ENCODE measurements around the gene LYSMD2.

DNA sequence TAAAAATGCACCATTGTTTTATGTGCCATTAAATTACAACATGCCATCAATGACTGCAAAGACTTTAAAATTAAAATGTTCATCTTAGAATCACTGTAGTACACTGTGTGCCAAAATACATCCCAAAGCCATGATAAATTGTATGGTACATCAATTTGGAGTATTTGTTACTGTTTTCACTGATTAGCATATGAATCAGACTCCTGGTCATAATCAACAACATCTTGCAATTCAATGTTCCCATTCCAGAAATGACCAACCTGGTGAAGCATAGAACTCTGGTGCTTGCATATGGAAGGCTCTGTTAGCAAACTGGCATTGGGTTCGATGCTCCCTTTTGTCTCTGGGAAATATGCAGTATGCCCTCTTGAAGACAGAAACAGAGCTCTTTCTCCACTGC lies 22.5 kb downstream of the LYSMD2 start:
- no peak for TF ChIP-seq CREB1 (IDR thresholded peaks at IDR 0.05)
- TF ChIP-seq, protein P1, sequence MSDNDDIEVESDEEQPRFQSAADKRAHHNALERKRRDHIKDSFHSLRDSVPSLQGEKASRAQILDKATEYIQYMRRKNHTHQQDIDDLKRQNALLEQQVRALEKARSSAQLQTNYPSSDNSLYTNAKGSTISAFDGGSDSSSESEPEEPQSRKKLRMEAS (IDR thresholded peaks at IDR 0.05), result no peak
- TF ChIP-seq JUND (IDR thresholded peaks at IDR 0.05; ENCODE audit: low read length), result no peak
- TF ChIP-seq, protein P2, sequence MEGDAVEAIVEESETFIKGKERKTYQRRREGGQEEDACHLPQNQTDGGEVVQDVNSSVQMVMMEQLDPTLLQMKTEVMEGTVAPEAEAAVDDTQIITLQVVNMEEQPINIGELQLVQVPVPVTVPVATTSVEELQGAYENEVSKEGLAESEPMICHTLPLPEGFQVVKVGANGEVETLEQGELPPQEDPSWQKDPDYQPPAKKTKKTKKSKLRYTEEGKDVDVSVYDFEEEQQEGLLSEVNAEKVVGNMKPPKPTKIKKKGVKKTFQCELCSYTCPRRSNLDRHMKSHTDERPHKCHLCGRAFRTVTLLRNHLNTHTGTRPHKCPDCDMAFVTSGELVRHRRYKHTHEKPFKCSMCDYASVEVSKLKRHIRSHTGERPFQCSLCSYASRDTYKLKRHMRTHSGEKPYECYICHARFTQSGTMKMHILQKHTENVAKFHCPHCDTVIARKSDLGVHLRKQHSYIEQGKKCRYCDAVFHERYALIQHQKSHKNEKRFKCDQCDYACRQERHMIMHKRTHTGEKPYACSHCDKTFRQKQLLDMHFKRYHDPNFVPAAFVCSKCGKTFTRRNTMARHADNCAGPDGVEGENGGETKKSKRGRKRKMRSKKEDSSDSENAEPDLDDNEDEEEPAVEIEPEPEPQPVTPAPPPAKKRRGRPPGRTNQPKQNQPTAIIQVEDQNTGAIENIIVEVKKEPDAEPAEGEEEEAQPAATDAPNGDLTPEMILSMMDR (IDR thresholded peaks at IDR 0.05; ENCODE audit: control extremely low read depth in 1 of 3, insufficient read depth in 1 of 3, low read depth in 1 of 3, low read length in 3 of 3), result no peak
- TF ChIP-seq SRF (IDR thresholded peaks at IDR 0.05; ENCODE audit: low read depth, low read length), result no peak
- no peak for TF ChIP-seq RFX5 (IDR thresholded peaks at IDR 0.05; ENCODE audit: borderline replicate concordance, low read depth, low read length)
- TF ChIP-seq, protein P3, sequence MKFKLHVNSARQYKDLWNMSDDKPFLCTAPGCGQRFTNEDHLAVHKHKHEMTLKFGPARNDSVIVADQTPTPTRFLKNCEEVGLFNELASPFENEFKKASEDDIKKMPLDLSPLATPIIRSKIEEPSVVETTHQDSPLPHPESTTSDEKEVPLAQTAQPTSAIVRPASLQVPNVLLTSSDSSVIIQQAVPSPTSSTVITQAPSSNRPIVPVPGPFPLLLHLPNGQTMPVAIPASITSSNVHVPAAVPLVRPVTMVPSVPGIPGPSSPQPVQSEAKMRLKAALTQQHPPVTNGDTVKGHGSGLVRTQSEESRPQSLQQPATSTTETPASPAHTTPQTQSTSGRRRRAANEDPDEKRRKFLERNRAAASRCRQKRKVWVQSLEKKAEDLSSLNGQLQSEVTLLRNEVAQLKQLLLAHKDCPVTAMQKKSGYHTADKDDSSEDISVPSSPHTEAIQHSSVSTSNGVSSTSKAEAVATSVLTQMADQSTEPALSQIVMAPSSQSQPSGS (IDR thresholded peaks at IDR 0.05; ENCODE audit: low read length), result no peak
- no peak for TF ChIP-seq NANOG (IDR thresholded peaks at IDR 0.05; ENCODE audit: insufficient read depth, low read depth, low read length, poor library complexity, severe bottlenecking)
- no peak for TF ChIP-seq POLR2A (IDR thresholded peaks at IDR 0.05; ENCODE audit: control extremely low read depth in 1 of 2, low read depth in 2 of 2, low read length in 2 of 2)
- no peak for TF ChIP-seq TEAD4 (IDR thresholded peaks at IDR 0.05; ENCODE audit: low read depth, low read length)
- TF ChIP-seq, protein P4, sequence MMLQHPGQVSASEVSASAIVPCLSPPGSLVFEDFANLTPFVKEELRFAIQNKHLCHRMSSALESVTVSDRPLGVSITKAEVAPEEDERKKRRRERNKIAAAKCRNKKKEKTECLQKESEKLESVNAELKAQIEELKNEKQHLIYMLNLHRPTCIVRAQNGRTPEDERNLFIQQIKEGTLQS (IDR thresholded peaks at IDR 0.05; ENCODE audit: insufficient read depth, low read depth, low read length), result no peak
- TF ChIP-seq, protein P5, sequence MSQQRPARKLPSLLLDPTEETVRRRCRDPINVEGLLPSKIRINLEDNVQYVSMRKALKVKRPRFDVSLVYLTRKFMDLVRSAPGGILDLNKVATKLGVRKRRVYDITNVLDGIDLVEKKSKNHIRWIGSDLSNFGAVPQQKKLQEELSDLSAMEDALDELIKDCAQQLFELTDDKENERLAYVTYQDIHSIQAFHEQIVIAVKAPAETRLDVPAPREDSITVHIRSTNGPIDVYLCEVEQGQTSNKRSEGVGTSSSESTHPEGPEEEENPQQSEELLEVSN (IDR thresholded peaks at IDR 0.05), result no peak
- TF ChIP-seq TAF1 (IDR thresholded peaks at IDR 0.05; ENCODE audit: low read depth, low read length), result no peak
- TF ChIP-seq, protein P6, sequence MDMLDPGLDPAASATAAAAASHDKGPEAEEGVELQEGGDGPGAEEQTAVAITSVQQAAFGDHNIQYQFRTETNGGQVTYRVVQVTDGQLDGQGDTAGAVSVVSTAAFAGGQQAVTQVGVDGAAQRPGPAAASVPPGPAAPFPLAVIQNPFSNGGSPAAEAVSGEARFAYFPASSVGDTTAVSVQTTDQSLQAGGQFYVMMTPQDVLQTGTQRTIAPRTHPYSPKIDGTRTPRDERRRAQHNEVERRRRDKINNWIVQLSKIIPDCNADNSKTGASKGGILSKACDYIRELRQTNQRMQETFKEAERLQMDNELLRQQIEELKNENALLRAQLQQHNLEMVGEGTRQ (IDR thresholded peaks at IDR 0.05; ENCODE audit: low read length), result no peak

Measured in H1 (cell line).